Right ventricle myocardium inferior (tissue), 1 donor: Measurements from ENCODE around the gene SERPINA3. TPM values are rescaled to one million over a fixed set of nuclear protein-coding genes. Genes with fewer than 3 reads are reported as not detected.

Source experiments
- ATAC-seq: fragments of 200-7000 bp; cut with Tn5 transposase; one replicate; pipeline ENCODE4 v1.9.1; 2020; ENCODE audit warnings: mild to moderate bottlenecking, moderate library complexity
- DNase-seq: peaks from one replicate; pipeline ENCODE4 v3.0.0; 2021; ENCODE audit errors: missing footprints
- intact Hi-C: fragments of 100-400 bp; cut with DNase I; formaldehyde crosslinking; loops from one replicate; pipeline ENCODE4 v1.11.0; 2022
- total RNA-seq: library from RNA; stranded (reverse); fragmentation: NEBNext Ultra II Directional; extraction: Animal tissue kit (Norgen Biotek cat#: 25700); gene quantifications from one replicate; pipeline ENCODE4 v1.2.1, GENCODE V29; 2021
- donor health status: DM: no; HTN: yes; CAD: no; lungs with severe emphysema.

The SERPINA3 gene
- total RNA-seq, 1 donor from 2014 or later: 112 TPM

DNA sequence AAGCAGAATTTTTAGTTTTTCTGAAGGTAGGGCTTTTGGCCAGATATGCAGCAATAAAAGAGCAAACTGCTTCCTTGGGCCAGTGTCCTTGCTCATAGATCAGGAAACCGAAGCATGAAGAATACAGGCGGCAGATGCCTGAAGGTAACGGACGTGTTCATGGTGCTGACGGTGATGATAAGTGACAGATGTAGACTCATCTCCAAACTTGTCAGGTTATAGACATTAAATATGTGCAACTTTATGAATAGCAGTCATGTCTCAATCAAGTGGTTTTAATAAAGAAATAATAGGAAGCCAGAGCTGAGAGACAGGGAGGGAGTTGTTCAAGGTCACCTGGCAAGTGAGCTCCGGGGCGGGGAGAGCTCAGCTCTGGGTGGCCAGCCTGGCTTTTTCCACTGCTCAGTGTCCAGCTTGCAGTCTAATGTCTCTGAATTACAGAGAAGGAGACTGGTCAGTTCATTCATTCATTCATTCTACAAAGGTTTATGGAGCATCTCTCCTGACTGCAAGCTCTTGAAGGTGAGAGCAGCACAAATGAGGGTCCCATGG, 29.9 kb upstream of the SERPINA3 start:
- intact Hi-C loops: no loop called here
- no peak for DNase-seq

GRCh38 chr14:94582851-94583250, 29.3 kb upstream of the SERPINA3 start:
- DNase-seq: no peak
- ATAC-seq: no peak
- intact Hi-C loops: no loop called here

More for the DNA sequence above, 29.9 kb upstream of the SERPINA3 start:
- ATAC-seq: peak; percentile 75

DNA sequence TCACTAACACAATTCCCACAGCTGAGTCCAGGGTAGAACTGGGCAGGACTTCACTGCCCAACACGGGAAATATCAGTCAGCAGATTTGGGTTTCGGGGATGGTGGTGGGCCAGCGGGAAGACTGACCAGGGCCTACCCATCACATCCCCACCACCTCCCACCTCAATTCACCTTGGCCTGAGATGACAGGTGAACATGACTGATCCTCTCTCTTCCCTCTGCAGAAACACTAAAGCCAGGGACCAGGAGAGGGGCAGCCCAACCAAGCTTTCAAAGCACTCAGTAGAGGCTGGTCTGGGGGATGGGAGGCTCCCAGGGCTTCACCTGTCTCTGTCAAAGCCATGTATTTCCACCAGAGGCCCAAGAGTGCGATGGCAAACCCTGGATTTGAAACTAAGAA, 28.6 kb upstream of the SERPINA3 start:
- ATAC-seq (no peak), DNase-seq (no peak)
- intact Hi-C loops: no loop called here

- intact Hi-C loops: no loop called here
- ATAC-seq: peak; percentile 16
- no peak for DNase-seq
Measured at GRCh38 chr14:94584591-94585280, 27.5 kb upstream of the SERPINA3 start.

DNA sequence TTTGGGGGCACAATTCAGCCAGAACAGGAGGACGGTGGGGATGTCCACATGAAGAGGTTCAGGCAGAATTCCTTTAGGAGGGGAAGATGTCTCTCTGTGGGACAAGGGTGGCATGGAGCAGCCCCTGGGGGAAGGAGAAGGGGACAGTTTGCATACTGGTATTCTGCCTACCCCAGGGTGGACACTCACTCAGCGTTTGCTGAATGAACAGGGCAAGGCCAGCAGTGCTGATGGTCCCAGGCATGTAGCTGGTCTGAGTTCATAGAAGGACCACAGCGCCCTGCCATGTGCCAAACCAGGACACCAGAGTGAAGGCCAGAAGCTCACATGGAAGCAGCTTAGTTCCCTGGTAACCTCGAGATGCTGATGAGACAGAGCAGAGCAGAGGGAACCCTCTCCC, 25.6 kb upstream of the SERPINA3 start:
- no peak for ATAC-seq
- DNase-seq: no peak
- intact Hi-C loops: no loop called here

DNA sequence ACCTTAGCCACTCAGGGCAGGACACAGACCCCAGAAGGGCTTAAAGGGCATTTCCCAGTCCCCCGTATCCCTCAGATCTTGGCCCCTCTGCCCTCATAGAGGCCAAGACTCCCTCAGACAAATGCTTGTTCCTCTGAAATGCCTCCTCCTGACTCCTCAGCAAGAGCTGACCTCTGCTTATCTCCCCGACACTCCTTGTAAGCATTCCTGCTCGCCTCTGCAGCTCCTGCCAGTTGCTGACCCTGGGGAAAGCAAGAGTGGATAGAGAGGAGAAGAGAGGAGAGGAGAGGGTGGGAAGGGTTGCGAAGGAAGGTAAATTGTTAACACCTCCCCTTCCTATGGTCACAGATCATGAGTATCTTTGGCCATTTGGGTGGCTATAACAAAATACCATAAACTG, 23.9 kb upstream of the SERPINA3 start:
- no peak for DNase-seq
- ATAC-seq: no peak
- intact Hi-C loops: no loop called here

DNA sequence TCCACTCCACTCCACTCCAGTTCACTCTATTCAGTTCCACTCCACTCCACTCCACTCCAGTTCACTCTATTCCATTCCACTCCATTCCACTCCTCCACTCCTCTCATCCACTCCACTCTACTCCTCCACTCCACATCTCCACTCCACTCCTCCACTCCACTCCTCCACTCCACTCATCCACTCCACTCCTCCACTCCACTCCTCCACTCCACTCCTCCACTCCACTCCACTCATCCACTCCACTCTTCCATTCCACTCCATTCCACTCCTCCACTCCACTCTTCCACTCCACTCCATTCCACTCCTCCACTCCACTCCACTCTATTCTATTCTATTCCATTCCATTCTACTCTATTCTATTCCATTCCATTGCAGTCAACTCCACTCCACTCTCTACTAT, 21.1 kb upstream of the SERPINA3 start:
- no peak for DNase-seq
- intact Hi-C loops: no loop called here
- ATAC-seq: no peak

DNA sequence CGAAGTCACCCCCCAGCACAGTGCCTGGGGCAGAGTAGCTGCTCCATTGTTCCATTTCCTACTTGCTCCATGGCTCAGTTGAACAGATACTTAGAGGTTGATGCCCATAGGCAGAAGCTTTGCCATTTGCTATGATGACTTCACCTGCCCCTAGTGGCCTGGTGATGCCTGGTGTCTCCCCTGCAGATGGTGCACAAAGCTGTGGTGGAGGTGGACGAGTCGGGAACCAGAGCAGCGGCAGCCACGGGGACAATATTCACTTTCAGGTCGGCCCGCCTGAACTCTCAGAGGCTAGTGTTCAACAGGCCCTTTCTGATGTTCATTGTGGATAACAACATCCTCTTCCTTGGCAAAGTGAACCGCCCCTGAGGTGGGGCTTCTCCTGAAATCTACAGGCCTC, 20.3 kb upstream of the SERPINA3 start:
- no peak for ATAC-seq
- intact Hi-C loops: no loop called here
- no peak for DNase-seq

- ATAC-seq: no peak
- intact Hi-C loops: no loop called here
- no peak for DNase-seq
Measured at GRCh38 chr14:94592457-94592856, 19.7 kb upstream of the SERPINA3 start.

GRCh38 chr14:94593376-94593748, 18.8 kb upstream of the SERPINA3 start:
- intact Hi-C loops: no loop called here
- DNase-seq (no peak), ATAC-seq (no peak)

GRCh38 chr14:94593749-94594431, 18.3 kb upstream of the SERPINA3 start:
- ATAC-seq: no peak
- intact Hi-C loops: no loop called here
- DNase-seq: no peak

GRCh38 chr14:94594441-94594840, 17.8 kb upstream of the SERPINA3 start:
- intact Hi-C loops: no loop called here
- ATAC-seq (no peak), DNase-seq (no peak)

GRCh38 chr14:94595912-94596311, 16.3 kb upstream of the SERPINA3 start:
- peak; percentile 26 for ATAC-seq
- intact Hi-C loops: no loop called here
- DNase-seq: no peak

DNA sequence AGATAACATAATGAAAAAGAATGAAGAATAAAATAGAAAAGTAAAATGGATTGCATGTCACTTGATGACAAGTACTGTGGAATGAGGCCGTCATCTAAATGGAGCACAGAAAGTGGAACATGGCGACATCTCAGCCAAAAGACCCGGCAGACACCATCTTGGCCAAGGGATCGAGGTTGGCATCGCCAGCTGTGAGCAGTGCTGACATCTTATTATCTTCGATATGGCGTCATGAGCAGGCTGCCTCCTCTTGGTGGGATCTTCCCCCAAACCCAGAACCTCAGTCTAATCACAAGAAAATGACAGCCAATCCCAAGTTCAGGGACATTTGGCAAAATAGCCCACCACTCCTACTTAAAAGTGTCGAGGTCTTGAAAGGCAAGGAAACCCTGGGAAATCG, 15.8 kb upstream of the SERPINA3 start:
- DNase-seq: no peak
- intact Hi-C loops: no loop called here
- ATAC-seq: no peak

DNA sequence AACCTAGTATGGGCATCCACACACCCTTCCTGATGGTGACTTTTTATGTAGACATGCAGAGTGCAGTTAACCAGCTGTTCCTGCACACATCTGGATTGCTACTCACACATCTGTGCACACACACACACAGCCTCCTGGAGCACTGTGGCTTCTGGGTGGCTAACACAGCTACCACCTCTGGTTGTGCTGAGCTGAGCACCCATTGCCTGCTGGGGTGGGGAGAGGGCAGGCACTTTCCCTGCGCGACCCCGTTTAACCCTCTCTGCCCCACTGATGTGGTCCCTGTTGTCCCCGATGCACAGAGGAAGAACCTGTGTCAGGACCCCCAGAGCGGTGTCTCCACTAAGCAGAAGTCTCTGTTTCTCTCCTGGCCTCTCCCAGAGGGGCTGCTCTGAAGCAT, 14.4 kb upstream of the SERPINA3 start:
- ATAC-seq (no peak), DNase-seq (no peak)
- intact Hi-C loops: no loop called here

DNA sequence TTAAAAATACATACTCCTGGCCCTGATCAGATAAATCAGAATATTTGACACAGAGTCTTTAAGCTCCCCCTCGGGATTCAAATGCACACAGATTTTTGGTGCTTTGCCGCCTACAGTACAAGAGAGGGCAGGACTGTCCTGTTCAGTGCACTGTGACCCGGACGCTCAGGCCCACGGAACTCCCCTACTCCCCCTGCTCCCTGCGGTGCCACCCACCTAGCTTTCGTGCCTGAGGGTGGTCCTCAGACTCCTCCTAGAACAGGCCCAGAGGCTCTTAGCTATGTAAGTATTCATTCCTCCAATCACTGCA, 13.7 kb upstream of the SERPINA3 start:
- intact Hi-C loops: no loop called here
- DNase-seq (no peak), ATAC-seq (no peak)

DNA sequence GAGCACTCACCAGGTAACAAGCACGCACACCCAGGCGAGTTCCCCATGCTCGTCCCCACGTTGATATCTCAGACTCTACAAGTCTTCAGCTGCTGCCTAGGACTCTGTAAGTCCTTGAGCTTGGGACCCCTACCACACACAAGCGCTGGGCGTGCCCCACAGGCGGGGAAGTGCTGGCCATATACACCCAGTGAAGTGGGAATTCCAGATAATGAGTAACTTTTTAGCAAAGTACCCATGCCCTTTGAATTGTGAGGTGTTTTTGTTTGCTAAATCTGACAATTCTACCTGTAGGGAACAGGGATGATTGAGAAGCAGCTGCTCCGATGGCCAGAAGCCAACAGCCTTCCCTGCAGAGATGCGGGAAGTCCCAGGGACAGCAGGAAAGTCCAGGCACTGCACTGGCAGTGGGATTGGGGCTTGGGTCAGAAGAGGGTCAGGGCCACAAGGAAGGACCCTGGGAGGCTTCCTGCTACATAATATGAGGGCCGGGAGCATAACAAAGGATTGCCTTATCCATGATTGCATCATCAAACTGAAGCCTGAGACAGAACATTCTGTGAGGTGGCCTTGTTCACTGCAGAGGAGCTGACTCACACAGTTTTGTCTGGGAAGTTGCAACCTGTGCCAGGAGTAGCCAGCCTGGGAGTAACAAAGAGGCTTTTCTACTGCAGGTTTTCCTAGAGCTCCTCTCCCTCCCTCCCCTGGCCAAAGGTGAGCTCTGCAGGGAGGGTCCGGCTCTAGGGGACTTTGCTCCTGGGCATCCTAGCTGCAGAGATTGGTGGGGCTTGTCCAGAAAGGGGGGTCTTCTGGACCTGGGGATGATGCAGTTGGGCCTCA, 13.2 kb upstream of the SERPINA3 start:
- no peak for DNase-seq
- intact Hi-C loops: no loop called here
- peak; percentile 80 for ATAC-seq

GRCh38 chr14:94599656-94600004, 12.6 kb upstream of the SERPINA3 start:
- DNase-seq (no peak), ATAC-seq (no peak)
- intact Hi-C loops: no loop called here

- ATAC-seq: no peak
Measured at GRCh38 chr14:94600148-94600545, 12.0 kb upstream of the SERPINA3 start.

DNA sequence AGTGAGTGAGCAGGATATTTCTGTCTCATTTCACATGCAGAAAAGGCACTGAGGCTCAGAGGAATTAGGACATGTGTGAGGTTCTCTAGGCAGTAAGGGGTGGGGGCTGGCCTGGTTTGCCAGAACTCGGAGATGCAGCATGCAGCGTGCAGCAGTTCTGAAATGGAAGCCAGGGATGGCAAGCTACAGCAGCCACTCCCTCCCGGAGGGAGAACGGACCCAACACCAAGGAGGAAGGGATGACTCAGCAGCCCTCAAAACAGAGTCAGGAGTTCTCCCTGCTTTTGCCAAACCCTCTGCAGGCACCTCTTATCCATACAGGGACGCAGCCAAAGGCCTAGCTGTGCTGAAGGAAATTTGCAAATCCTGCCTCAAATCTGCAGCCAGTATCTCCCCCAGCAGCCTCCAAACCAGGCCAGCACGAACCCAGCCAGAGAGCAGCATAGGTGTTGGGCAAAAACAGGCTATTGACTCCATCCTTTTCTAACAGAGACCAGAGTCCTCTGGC, 10.3 kb upstream of the SERPINA3 start:
- intact Hi-C loops: no loop called here
- ATAC-seq (peak; percentile 83), DNase-seq (peak; percentile 84)

More at GRCh38 chr14:94600148-94600545, 12.0 kb upstream of the SERPINA3 start:
- intact Hi-C loops: no loop called here
- no peak for DNase-seq
